HG02938 (cell line): ENCODE measurements around the gene C9orf57.
"Not testable (repeated sequence)": the region's sequence is repeated elsewhere in the genome, so short reads cannot be mapped to it uniquely, and the experiment has no call there.

Experiments used
- ATAC-seq: cut with Tn5 transposase; IDR thresholded peaks from one replicate; pipeline ENCODE4 v1.9.1; 2021; ENCODE audit warnings: mild to moderate bottlenecking, moderate library complexity; ENCODE audit not compliant: unreplicated experiment

C9orf57 gene

DNA sequence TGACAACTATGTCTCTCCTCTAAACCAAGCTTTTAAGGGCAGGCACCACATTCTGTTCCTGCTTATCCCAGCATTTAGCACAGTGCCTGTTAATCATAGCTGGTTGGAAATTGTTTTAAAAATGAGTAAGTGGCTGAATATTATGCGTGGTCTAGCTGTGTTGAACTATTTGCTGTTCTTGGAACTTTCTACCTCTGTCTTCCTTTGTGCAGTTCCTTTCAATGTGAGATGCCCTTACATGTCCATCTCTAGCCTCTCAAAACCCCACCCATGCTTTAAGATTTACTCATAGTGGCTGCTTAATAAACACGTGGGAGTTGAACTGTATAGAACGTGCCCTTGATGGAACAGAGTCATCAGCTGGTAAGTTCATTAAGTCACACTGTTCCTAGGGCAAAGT, 34.5 kb downstream of the C9orf57 start:
- no peak for ATAC-seq

DNA sequence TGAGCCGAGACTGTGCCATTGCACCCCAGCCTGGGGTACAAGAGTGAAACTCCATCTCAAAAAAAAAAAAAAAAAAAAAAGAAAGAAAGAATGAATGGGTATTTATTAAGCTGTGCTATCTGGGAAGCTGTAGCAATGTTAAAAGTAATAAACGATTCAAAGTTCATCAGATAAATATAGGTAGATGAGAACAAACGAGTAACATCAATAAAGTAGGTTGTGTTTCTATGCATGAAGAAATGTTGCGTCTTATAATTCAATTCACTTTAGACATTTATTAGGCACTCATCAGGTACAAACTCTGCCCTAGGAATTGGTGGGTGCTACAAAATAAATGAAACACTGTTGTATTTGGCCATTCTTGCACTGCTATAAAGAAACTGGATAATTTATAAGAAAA, 36.8 kb downstream of the C9orf57 start:
- ATAC-seq = no peak

DNA sequence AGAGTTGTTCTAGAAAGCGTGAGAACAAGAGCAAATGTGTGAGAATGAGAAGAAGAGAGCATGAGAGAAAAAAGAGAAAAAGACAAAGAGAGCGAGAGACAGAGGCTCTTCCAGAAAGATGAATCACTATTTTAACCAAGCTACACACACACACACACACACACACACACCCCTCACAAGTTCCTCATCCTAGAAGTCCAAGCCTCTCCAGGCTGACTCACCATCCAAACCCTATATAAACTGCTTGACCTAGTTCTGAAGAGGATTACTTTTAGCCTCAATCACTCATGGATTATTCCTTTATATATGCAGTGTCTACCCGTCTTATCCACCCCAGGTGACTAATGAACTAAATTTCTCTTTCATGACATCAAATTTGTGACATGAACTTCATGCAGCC, 37.6 kb downstream of the C9orf57 start:
- ATAC-seq = no peak

DNA sequence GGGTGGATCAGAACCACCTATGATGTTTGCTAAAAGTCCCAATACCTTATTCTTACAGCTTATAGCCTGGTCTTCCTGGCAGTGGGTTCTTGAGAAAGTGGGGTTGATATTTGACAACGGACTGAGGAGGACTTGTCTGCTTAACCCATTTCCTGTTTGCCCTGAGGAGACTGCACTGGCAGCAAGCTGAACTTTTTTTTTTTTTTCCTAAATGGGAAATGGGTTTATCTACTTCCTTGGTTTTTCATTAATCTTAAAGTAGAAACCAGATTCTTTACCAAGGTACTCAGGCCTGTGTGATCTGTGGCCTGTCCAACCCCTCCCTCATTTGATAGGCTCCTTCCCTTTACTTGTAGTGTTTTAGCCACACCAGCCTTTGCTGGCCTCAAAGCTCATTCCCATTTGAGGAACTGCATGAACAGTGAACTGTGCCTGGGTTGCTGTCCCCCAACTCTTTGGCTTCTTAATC, 47.1 kb downstream of the C9orf57 start:
- ATAC-seq = no peak

DNA sequence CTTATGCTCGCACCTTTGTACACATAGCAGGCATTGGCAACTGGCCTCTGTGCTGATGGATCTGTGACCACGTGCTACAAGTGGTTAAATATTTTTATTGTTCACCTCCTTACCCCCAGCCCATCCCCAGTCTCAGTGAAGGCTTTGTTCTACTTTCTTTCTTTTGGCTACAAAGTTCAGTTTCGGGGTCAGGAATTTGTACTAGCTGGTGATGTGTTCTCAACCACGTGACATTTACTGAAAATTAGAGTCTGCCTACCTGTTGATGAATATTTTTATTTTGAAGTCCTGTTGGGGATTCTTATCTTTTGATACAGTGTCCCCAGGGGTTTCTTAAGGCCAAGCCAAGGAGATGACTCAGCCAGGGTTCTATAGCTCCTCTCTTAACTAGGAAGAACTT, 47.8 kb downstream of the C9orf57 start:
- ATAC-seq = no peak

DNA sequence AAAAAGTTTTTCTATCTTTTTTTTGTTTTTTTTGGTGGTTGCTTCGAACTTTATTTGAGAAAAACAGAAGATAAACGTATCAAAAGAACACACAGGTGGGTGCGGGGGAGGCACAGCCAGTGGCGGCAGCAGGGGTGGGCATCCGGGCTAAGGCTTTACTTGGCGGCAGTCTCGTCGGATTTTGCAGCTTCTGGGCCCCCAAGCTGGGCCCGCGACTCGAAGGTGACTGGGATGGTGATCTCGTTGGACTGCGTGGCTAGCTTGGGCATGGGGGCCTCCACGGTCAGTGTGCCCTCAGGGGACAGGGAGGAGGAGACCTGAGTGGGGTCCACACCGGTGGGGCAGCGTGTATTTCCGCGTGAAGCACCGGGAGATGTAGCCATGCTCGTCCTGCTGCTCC, 52.7 kb downstream of the C9orf57 start:
- not testable (repeated sequence) for ATAC-seq

DNA sequence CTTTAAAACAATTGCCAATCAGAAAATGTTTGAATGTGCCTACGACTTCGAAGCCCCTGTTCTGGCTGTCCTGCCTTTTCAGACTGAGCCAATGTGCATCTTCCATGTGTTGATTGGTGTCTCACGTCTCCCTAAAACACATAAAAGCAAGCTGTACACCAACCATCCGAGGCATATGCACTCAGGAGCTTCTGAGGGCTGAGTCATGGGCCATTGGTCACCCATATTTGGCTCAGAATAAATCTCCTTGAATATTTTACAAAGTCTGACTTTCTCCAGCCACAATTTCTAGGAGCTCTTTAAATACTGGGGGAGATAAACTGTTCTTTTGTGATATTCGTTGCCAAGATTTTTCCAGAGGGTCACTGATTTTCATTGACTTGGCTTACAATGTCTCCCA, 53.9 kb downstream of the C9orf57 start:
- ATAC-seq = no peak

DNA sequence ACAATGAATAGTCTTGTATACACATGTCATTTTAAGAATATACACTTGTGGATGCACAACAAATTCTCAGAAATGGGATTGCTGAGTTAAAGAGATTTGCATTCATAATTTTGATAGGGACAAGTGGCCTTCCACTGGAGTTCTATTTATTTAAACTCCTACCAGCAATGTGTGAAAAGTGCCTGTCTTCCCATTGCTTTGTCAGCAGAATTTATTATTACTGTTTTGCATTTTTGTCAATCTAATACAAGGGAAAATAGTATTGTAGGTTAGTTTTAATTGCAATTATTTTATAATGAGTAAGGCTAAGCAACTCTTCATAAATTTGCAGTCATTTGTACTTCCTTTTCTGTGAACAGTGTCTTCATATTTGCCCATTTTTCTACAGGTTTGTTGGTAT, 55.0 kb downstream of the C9orf57 start:
- no peak for ATAC-seq
